LNCAP (cell line): Measurements from ENCODE around the gene NACC2.

ENCODE experiments used
- TF ChIP-seq, protein P1 (sequence below): fragments of 450-650 bp; IDR thresholded peaks from 2 replicates; pipeline ENCODE4 v1.5.1; 2017; ENCODE audit warnings: mild to moderate bottlenecking

The NACC2 gene

DNA sequence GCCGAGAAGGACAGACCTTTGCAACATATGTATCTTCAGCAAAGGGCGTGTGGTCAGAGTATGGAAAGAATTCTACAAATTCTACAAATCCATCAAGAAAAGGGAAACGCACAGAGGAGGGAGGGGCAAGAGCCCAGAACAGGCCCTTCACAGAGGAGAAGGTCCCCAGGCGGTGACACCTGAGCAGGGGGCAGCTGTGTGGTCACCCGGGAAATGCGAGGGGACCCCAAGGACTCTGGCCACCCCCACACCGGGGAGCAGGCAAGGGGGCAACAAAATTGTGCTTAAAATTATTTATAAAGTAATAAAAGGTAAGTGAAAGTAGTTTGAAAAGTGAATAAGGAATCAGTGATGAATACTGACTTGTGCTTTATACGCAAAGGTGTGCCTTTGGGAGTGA, 17.6 kb downstream of the NACC2 start:
- TF ChIP-seq, protein P1, sequence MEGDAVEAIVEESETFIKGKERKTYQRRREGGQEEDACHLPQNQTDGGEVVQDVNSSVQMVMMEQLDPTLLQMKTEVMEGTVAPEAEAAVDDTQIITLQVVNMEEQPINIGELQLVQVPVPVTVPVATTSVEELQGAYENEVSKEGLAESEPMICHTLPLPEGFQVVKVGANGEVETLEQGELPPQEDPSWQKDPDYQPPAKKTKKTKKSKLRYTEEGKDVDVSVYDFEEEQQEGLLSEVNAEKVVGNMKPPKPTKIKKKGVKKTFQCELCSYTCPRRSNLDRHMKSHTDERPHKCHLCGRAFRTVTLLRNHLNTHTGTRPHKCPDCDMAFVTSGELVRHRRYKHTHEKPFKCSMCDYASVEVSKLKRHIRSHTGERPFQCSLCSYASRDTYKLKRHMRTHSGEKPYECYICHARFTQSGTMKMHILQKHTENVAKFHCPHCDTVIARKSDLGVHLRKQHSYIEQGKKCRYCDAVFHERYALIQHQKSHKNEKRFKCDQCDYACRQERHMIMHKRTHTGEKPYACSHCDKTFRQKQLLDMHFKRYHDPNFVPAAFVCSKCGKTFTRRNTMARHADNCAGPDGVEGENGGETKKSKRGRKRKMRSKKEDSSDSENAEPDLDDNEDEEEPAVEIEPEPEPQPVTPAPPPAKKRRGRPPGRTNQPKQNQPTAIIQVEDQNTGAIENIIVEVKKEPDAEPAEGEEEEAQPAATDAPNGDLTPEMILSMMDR, result no peak

DNA sequence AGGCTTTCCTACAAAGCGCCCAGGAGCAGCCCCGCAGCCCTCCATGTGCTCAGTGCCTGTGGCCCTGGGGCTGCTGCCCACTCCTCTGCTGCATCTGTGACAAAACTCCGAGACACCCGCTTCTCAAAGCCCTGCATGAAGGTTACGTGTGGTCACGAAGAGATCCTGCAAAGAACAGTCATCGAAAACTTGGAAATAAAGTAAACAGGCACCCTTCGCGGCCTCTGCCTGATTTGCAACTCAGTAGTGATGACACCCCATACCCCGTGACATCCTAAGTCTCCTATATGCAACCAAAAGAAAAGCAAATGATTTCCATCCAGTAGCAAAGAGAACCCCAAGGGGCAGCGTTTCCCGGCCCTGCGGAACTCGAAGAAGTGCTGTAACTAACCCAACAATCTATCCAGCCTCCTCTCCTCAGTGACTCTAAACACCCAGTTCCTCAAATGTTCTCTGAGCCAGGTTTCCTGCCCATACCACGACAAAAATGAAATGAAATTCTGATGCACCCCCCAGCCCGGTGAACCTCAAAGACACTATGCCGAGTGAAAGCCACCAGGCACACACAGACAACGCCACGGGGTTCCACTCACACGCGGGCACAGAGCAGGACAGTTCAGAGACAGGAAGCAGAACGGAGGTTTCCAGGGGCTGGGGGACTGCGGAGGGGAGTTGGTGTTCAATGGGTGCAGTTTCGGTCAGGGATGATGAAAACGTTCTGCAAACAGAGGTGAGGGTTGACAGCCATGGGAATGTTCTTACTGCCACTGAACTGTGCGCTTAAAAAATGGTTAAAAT, 19.0 kb downstream of the NACC2 start:
- TF ChIP-seq, protein P1, result no peak

DNA sequence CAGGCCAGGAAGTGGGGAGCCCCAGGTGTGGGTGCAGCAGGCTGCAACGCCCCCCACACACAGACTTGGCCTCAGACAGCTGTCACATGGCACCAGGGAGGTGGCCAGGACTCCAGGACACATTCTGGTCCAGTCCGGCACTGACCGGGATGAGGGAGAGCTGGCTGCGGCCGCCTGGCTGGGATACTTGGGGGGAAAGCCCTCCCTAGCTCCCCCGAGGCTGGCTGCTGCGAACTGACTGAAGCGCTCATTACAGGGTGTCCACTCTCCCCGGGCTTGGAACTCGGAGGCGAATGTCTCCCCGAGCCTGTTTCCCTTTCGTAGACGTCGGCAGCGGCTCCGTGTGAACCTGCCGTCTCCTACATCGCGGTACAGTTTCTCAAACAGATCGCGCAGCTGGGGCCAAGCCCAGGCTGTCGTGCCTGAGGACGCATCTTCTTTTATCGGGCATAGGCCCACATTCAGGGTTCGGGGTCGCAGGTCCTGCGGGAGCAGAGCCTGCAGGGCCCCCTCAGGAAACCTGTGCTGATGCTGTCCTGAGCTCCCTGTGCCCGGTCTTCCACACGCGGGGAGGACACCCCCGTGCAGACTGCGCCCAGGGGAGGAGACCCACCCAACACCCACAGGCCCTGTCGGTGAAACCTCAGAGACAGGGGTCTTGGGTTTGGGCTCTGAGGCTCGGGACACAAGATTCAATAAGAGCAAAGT, 19.8 kb downstream of the NACC2 start:
- TF ChIP-seq, protein P1, result no peak

DNA sequence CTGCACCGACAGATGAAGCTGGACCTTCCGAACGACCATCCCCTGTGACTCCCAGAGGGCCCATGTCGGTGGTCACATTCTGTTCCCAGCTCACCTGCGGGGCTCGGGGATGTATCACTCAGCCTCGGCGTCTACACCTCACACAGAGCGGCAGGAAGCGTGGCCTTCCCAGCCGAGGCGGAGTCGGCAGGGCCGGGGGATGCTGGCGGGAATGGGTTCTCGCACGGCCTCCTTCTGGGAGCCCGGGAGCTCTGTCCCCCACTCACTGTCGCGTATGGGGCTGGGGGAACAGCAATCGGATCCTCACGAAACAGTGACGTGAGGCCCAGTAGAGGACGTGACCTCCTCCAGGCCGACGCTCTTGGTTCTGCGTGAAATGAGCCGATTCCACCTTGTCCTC, 20.4 kb downstream of the NACC2 start:
- TF ChIP-seq, protein P1, result no peak

DNA sequence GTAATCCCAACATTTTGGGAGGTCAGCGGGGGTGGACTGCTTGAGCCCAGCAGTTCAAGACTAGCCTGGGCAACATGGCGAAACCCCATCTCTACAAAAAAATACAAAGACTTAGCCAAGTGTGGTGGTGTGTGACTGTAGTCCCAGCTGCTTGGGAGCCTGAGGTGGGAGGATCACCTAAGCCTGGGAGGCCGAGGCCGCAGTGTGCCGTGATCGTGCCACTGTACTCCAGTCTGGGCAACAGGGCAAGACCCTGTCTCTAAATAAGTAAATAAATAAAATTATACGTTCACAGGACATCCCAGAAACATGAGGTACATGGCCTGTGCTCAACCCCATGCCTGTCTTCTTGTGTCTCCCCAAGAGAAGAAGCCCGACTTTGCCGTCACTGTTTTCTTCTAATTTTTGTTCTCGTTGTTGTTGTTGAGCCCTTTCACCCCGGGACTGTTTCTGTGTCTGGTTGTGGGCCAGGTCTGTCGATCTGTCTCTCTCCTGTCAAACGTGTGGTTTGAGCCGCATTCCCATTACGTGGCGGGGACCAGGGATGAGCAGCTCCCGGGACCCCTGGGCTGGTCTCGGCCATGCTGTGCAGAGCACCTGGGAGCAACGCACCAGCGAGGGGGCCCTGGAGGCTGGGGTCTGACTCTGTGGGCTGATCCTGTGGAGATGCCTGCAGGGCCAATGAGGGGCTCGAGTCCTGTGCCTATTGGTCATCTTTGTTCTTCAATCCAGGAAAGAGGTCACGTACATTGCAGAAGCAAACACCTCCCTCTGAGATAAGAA, 32.2 kb downstream of the NACC2 start:
- TF ChIP-seq, protein P1, result no peak

DNA sequence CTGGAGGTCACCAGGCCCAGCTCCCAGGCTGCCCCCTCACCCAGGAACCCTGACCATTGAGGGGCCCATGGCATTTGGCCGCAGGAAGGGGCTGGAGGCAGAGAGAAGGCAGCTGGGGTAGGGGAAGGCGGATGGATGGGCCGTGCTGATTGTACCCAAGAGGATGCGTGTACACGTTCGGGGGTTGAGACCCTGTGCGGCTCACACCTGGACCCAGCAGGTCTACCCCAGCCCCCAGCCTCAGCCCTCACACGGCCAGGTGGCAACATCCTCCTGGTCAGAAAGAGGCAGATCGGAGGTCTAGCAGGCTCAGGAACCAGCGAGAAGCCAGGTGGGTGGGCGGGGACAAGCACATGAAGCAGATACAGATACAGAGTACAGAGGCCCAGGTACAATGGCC, 33.7 kb downstream of the NACC2 start:
- TF ChIP-seq, protein P1, result no peak

DNA sequence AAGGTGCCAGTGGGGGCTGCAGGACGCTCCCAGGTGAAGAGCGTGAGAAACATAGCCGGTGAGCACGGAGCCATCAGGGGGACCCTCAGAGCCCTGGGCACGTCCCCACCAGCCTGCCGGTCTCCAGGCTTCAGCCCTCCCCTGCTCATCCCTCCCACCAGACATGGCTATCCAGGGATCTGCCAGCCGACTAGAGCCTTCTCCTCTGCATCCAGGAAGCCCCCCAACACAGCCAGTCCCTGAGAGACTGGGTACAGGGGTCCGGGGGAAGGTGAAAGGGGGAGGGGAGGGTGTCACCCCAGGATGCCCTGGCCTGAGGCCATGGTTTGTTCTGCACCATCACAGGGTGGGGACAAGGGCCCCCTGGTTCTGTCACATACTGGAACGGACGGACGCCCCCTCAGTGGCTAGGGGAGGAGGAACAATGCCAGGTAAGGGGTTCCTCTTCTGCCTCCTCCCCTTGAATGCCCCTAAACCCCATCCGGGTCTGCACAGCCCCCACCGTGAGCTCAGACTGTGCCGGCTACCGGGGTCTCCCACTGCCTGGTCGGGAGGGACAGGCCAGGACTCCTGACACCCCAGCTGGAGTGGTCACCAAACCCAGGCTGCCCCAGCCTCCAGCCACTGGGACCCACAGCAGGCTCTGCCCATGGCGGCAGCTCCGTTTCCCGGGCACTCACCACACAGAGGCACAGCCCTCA, 34.3 kb downstream of the NACC2 start:
- TF ChIP-seq, protein P1, result no peak
